ENCODE measurements around the gene PPP2R1A. TPM values are rescaled to one million over a fixed set of nuclear protein-coding genes. Genes with fewer than 3 reads are reported as not detected.

Gene PPP2R1A
- total RNA-seq, 2 donors from 2014 or later: 284 to 322 TPM

GRCh38 chr19:52170304-52170703 lies 19.5 kb upstream of the PPP2R1A start:
- H3K36me3 ChIP-seq: peaks cover 20% of the 10 kb centered on the region
- H3K27me3 ChIP-seq: no peaks in the 10 kb centered on the region
- no peak for TF ChIP-seq CTCF (IDR thresholded peaks at IDR 0.05)
- peak overlapping the region; percentile 72 to 76 for H3K4me3 ChIP-seq
- H3K4me1 ChIP-seq: peaks cover 0 to 14% of the 10 kb centered on the region in 2 donors
- DNase-seq (ENCODE audit: low spot score): no peak
- peak overlapping the region; percentile 82 to 92 for H3K27ac ChIP-seq
- H3K9me3 ChIP-seq: no peaks in the 10 kb centered on the region

GRCh38 chr19:52170863-52171320 lies 19.0 kb upstream of the PPP2R1A start:
- no peak for TF ChIP-seq CTCF (IDR thresholded peaks at IDR 0.05)
- DNase-seq (ENCODE audit: low spot score): no peak
- H3K9me3 ChIP-seq: no peaks in the 10 kb centered on the region
- peaks cover 0 to 14% of the 10 kb centered on the region in 2 donors for H3K4me1 ChIP-seq
- peak overlapping the region; percentile 82 to 92 for H3K27ac ChIP-seq
- H3K4me3 ChIP-seq: peak overlapping the region; percentile 72 to 76
- H3K27me3 ChIP-seq: no peaks in the 10 kb centered on the region
- H3K36me3 ChIP-seq: peaks cover 17% of the 10 kb centered on the region

GRCh38 chr19:52171321-52172169 lies 18.3 kb upstream of the PPP2R1A start, which contains the start of gene ZNF836:
TSS of gene ZNF836 (minus strand) at chr19:52171621. CDS start at chr19:52168072, 3,549 bp downstream.
- Histone ChIP-seq H3K36me3 (peaks cover 11% of the 10 kb centered on the region), H3K4me1 (peaks cover 0 to 14% of the 10 kb centered on the region in 2 donors), H3K9me3 (no peaks in the 10 kb centered on the region), H3K27ac (peak within 1 kb of the TSS; percentile 82 to 92), H3K27me3 (no peaks in the 10 kb centered on the region), H3K4me3 (peak within 1 kb of the TSS; percentile 72 to 76)
- TF ChIP-seq CTCF (IDR thresholded peaks at IDR 0.05): no peak
- peak; percentile 86 for DNase-seq (ENCODE audit: low spot score)

GRCh38 chr19:52172347-52172746 lies 17.5 kb upstream of the PPP2R1A start:
- Histone ChIP-seq H3K27me3 (no peaks in the 10 kb centered on the region), H3K27ac (peak overlapping the region in 1 of 2 donors; percentile 82), H3K4me1 (peaks cover 0 to 14% of the 10 kb centered on the region in 2 donors), H3K36me3 (peaks cover 9% of the 10 kb centered on the region), H3K9me3 (no peaks in the 10 kb centered on the region), H3K4me3 (no peak overlapping the region)
- no peak for TF ChIP-seq CTCF (IDR thresholded peaks at IDR 0.05)
- DNase-seq (ENCODE audit: low spot score): no peak

- Histone ChIP-seq H3K4me3 (no peak overlapping the region), H3K27me3 (no peaks in the 10 kb centered on the region), H3K36me3 (no peaks in the 10 kb centered on the region), H3K4me1 (peaks cover 0 to 6% of the 10 kb centered on the region in 2 donors), H3K9me3 (no peaks in the 10 kb centered on the region), H3K27ac (no peak overlapping the region)
- TF ChIP-seq CTCF (IDR thresholded peaks at IDR 0.05): no peak
- DNase-seq (ENCODE audit: low spot score): no peak
Observed at GRCh38 chr19:52176574-52176973, 13.3 kb upstream of the PPP2R1A start.
